DOHH2 (cell line): ENCODE results near the gene MRPS5.

ENCODE experiments used
- EZH2phosphoT487 ChIP-seq: fragments of 200-600 bp; sonication (generic); IDR thresholded peaks from 2 replicates; pipeline ENCODE4 v1.6.1; 2017; ENCODE audit warnings: borderline replicate concordance, mild to moderate bottlenecking, antibody characterized with exemption, low read length, moderate library complexity, mixed read lengths
- TF ChIP-seq, protein P1 (sequence below): fragments of 200-600 bp; sonication (generic); IDR thresholded peaks from one replicate; pipeline ENCODE4 v1.5.1; 2014; ENCODE audit warnings: antibody characterized with exemption, mild to moderate bottlenecking, low read depth, low read length; ENCODE audit not compliant: poor library complexity, severe bottlenecking

DNA sequence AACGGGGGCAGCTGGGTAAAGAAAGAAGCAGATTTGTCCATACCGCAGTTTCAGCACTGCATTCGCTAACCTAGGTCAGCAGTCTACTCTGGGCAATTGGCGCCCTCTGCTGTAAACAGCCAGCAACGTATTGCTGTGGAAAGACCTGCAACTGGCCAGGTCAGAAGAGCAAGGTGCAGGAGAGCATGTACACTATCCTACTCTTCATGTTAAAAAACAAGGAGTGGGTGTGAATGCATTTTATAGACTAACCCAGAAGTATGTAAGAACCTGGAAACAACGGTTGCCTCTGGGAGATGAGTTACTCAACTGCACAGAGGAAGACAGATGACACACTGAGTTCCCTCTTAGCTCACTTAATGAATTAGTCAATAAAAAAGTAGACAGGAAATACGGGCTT, 6.2 kb downstream of the MRPS5 start:
- TF ChIP-seq, protein P1, sequence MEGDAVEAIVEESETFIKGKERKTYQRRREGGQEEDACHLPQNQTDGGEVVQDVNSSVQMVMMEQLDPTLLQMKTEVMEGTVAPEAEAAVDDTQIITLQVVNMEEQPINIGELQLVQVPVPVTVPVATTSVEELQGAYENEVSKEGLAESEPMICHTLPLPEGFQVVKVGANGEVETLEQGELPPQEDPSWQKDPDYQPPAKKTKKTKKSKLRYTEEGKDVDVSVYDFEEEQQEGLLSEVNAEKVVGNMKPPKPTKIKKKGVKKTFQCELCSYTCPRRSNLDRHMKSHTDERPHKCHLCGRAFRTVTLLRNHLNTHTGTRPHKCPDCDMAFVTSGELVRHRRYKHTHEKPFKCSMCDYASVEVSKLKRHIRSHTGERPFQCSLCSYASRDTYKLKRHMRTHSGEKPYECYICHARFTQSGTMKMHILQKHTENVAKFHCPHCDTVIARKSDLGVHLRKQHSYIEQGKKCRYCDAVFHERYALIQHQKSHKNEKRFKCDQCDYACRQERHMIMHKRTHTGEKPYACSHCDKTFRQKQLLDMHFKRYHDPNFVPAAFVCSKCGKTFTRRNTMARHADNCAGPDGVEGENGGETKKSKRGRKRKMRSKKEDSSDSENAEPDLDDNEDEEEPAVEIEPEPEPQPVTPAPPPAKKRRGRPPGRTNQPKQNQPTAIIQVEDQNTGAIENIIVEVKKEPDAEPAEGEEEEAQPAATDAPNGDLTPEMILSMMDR: peak; percentile 87
- no peak for TF ChIP-seq EZH2phosphoT487
